BE2C (cell line): ENCODE results near the gene GPLD1.
"Not testable (repeated sequence)": the region's sequence is repeated elsewhere in the genome, so short reads cannot be mapped to it uniquely, and the experiment has no call there.

Source experiments
- DNase-seq: peaks from one replicate; pipeline ENCODE4 v3.0.0-alpha.2; 2020
- H3K27me3 ChIP-seq: fragments of 250-450 bp; sonication (Bioruptor Pico); 2 replicates; pipeline ENCODE4 v1.5.1; 2020; ENCODE audit warnings: mild to moderate bottlenecking
- H3K36me3 ChIP-seq: fragments of 250-450 bp; sonication (Bioruptor Pico); 2 replicates; pipeline ENCODE4 v1.5.1; 2020; ENCODE audit warnings: mild to moderate bottlenecking
- H3K4me1 ChIP-seq: fragments of 250-450 bp; sonication (Bioruptor Pico); 2 replicates; pipeline ENCODE4 v1.5.1; 2020
- H3K4me3 ChIP-seq: 2 replicates; pipeline ENCODE4 v1.5.1; 2011; ENCODE audit warnings: low read depth, low read length
- H3K9me3 ChIP-seq: fragments of 250-450 bp; sonication (Bioruptor Pico); 2 replicates; pipeline ENCODE4 v1.5.1; 2020
- TF ChIP-seq, protein P1 (sequence below): IDR thresholded peaks from 2 replicates; pipeline ENCODE4 v1.5.1; 2012; ENCODE audit warnings: mild to moderate bottlenecking, low read depth, low read length

The GPLD1 gene

DNA sequence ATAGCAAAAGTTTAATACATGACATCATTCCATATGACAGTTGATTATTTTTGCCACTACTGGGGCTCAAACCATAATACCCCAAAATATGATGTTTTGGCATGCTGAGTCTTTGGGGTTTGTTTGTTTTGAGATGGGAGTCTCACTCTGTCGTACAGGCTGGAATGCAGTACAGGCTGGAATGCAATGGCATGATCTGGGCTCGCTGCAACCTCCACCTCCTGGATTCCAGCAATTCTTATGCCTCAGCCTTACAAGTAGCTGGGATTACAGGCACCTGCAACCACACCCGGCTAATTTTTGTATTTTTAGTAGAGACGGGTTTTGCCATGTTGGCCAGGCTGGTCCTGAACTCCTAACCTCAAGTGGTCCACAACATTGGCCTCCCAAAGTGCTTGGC, 87.9 kb downstream of the GPLD1 start:
- TF ChIP-seq, protein P1, sequence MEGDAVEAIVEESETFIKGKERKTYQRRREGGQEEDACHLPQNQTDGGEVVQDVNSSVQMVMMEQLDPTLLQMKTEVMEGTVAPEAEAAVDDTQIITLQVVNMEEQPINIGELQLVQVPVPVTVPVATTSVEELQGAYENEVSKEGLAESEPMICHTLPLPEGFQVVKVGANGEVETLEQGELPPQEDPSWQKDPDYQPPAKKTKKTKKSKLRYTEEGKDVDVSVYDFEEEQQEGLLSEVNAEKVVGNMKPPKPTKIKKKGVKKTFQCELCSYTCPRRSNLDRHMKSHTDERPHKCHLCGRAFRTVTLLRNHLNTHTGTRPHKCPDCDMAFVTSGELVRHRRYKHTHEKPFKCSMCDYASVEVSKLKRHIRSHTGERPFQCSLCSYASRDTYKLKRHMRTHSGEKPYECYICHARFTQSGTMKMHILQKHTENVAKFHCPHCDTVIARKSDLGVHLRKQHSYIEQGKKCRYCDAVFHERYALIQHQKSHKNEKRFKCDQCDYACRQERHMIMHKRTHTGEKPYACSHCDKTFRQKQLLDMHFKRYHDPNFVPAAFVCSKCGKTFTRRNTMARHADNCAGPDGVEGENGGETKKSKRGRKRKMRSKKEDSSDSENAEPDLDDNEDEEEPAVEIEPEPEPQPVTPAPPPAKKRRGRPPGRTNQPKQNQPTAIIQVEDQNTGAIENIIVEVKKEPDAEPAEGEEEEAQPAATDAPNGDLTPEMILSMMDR: no peak
- Histone ChIP-seq H3K27me3 (no peaks in the 10 kb centered on the region), H3K36me3 (peaks cover 14% of the 10 kb centered on the region; the same call in 1 of the 2 replicates), H3K4me1 (peaks cover 3% of the 10 kb centered on the region; the same call in 1 of the 2 replicates), H3K4me3 (no peak overlapping the region), H3K9me3 (peaks cover 6% of the 10 kb centered on the region)
- DNase-seq: no peak

- H3K36me3 ChIP-seq: peaks cover 13% of the 10 kb centered on the region; the same call in 1 of the 2 replicates
- DNase-seq, H3K9me3 ChIP-seq, H3K27me3 ChIP-seq, H3K4me1 ChIP-seq, H3K4me3 ChIP-seq: not testable (repeated sequence)
These were observed 89.0 kb downstream of the GPLD1 start for GRCh38 chr6:24400045-24401039.

GRCh38 chr6:24397631-24398030, 91.7 kb downstream of the GPLD1 start:
- H3K4me3 ChIP-seq: no peak overlapping the region
- DNase-seq: no peak

GRCh38 chr6:24396824-24397223, 92.6 kb downstream of the GPLD1 start:
- Histone ChIP-seq H3K4me1 (peaks cover 15% of the 10 kb centered on the region), H3K9me3 (peaks cover 6% of the 10 kb centered on the region), H3K27me3 (no peaks in the 10 kb centered on the region), H3K4me3 (no peak overlapping the region), H3K36me3 (no peaks in the 10 kb centered on the region)
- TF ChIP-seq, protein P1: no peak
- no peak for DNase-seq

More at GRCh38 chr6:24397631-24398030, 91.7 kb downstream of the GPLD1 start:
- Histone ChIP-seq H3K36me3 (peaks cover 2% of the 10 kb centered on the region; the same call in 1 of the 2 replicates), H3K4me1 (peaks cover 18% of the 10 kb centered on the region), H3K27me3 (no peaks in the 10 kb centered on the region), H3K9me3 (peaks cover 6% of the 10 kb centered on the region)
- TF ChIP-seq, protein P1: no peak

DNA sequence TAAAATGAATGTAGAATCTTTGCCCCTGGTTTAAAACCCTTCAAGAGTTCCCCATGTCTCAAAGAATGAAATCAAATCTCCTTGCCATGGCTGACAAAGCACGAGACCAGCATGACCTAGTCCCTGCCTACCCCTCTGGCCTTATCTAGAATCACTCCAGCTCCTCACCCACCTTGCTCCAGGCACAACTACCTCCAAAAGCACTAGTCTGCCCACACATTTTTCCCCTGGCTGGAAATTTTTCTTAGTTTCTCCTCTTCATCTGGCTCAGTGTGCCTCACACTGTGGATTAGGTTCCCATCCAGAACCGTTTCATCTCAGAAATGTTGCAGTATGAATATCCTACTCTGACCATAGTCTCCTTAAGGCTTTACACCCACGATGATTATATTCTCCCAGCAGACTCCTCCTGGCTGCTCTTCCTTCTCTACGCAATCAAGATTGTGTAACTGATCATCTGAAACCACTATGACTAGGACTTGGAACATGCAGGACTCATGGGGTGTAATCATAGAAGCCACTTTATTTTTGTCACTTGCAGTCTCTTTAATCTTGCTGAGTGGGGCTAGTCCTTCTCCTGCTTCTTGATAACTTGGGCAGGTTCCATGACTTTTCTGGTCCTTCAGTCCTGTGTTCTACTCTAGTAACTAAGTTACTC, 94.5 kb downstream of the GPLD1 start:
- Histone ChIP-seq H3K36me3 (no peaks in the 10 kb centered on the region), H3K27me3 (no peaks in the 10 kb centered on the region), H3K4me3 (no peak overlapping the region), H3K4me1 (peaks cover 15% of the 10 kb centered on the region), H3K9me3 (peaks cover 6% of the 10 kb centered on the region)
- TF ChIP-seq, protein P1: no peak
- no peak for DNase-seq

- DNase-seq: no peak
- Histone ChIP-seq H3K9me3 (peaks cover 6% of the 10 kb centered on the region), H3K4me1 (peaks cover 15% of the 10 kb centered on the region), H3K4me3 (no peak overlapping the region), H3K27me3 (no peaks in the 10 kb centered on the region), H3K36me3 (no peaks in the 10 kb centered on the region)
- TF ChIP-seq, protein P1: no peak
These were observed 95.2 kb downstream of the GPLD1 start for GRCh38 chr6:24394061-24394779.
